Activated CD8-positive, alpha-beta memory T cell treated with anti-CD3 and anti-CD28 coated beads, Interleukin-2, amount 10 ng/mL, durations not matched to agents 7 days and 5 days (primary cell): Measurements from ENCODE around the gene KRT6A. TPM values are rescaled to one million over a fixed set of nuclear protein-coding genes. Genes with fewer than 3 reads are reported as not detected.

Experiments used
- ATAC-seq: fragments of 150-1000 bp; cut with Tn5 transposase; one replicate; pipeline ENCODE4 v1.10.0; 2021; ENCODE audit warnings: moderate library complexity
- CTCF ChIA-PET: fragments of 350-600 bp; sonication (Branson Sonifier 250); formaldehyde crosslinking; loops from one replicate; lab custom pipeline; 2021; ENCODE audit warnings: antibody characterized with exemption; lab: Charles Lee
- DNase-seq: peaks from one replicate; pipeline ENCODE4 v3.0.0-alpha.2; 2020
- H3K27ac Mint-ChIP-seq: one replicate; pipeline ENCODE4 v1.8.0; 2021; ENCODE audit warnings: mild to moderate bottlenecking, mixed read lengths
- H3K27me3 Mint-ChIP-seq: one replicate; pipeline ENCODE4 v1.8.0; 2021; ENCODE audit warnings: mixed read lengths
- H3K36me3 Mint-ChIP-seq: one replicate; pipeline ENCODE4 v1.8.0; 2021; ENCODE audit warnings: mild to moderate bottlenecking, mixed read lengths
- H3K4me1 Mint-ChIP-seq: one replicate; pipeline ENCODE4 v1.8.0; 2021; ENCODE audit warnings: mixed read lengths
- H3K4me3 Mint-ChIP-seq: one replicate; pipeline ENCODE4 v1.8.0; 2021; ENCODE audit warnings: mild to moderate bottlenecking, moderate library complexity, mixed read lengths
- H3K9me3 Mint-ChIP-seq: one replicate; pipeline ENCODE4 v1.8.0; 2022; ENCODE audit warnings: low read depth, mixed read lengths
- total RNA-seq, 2 experiments: library from RNA; stranded (reverse); gene quantifications; one replicate each; pipeline ENCODE4 v1.2.3, GENCODE V29; 2021

KRT6A gene
- total RNA-seq, 2 experiments from 2014 or later: not detected

DNA sequence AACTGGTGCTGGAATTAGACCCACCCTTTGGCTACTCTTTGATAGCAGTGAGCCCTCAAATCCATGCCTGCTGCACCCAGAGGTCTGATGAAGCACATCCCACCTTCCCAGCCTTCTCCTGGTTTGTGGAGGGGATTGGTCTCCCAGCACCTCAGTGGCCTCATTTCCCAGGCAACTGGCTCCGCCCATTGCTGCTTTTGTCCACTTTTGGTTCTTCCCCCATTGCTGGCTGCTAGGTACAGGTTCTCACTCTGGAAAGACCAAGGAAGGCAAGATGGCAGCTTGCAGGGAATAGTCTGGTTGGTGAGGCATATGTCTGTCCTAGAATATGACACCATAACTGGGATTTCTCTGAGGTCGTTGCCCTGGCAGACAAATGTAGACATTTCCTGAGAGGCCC is 37.3 kb upstream of the KRT6A start:
- Mint-ChIP-seq H3K27me3 (no peaks in the 10 kb centered on the region), H3K36me3 (no peaks in the 10 kb centered on the region), H3K4me1 (peaks cover 9% of the 10 kb centered on the region), H3K27ac (no peak overlapping the region), H3K9me3 (no peaks in the 10 kb centered on the region), H3K4me3 (no peak overlapping the region)
- DNase-seq: no peak
- CTCF ChIA-PET: no interaction called here
- no peak for ATAC-seq

- CTCF ChIA-PET: no interaction called here
- Mint-ChIP-seq H3K27me3 (no peaks in the 10 kb centered on the region), H3K4me3 (no peak overlapping the region), H3K4me1 (peaks cover 9% of the 10 kb centered on the region), H3K36me3 (no peaks in the 10 kb centered on the region), H3K9me3 (no peaks in the 10 kb centered on the region), H3K27ac (no peak overlapping the region)
- no peak for ATAC-seq
- no peak for DNase-seq
These were observed 36.8 kb upstream of the KRT6A start for GRCh38 chr12:52529846-52530245.

DNA sequence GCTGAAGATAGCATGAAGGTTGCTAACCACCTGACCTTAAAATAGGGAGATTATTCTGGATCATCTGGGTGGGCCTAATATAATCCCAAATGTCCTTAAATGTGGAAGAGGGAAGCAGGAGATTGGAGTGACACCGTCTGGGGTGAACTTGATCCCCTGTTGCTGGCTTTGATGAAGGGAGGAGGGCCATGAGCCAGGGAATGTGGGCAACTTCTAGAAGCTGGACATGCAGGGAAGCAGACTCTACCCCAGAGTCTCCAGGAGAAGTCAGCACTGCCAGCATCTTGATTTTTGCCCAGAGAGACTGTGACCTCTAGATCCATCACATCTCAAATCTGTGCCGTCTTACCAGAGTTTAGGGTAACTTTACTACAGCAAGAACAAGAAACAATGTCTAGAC is 36.4 kb upstream of the KRT6A start:
- DNase-seq: no peak
- no peaks in the 10 kb centered on the region for H3K9me3 Mint-ChIP-seq
- no peak overlapping the region for H3K4me3 Mint-ChIP-seq
- H3K27me3 Mint-ChIP-seq: no peaks in the 10 kb centered on the region
- CTCF ChIA-PET: interaction anchor here (0.8 kb wide), 1 partner anchor 351 kb away, joined by 3 read pairs; no protein-coding TSS in a partner anchor
- H3K27ac Mint-ChIP-seq: no peak overlapping the region
- ATAC-seq: no peak
- H3K36me3 Mint-ChIP-seq: no peaks in the 10 kb centered on the region
- peaks cover 9% of the 10 kb centered on the region for H3K4me1 Mint-ChIP-seq

DNA sequence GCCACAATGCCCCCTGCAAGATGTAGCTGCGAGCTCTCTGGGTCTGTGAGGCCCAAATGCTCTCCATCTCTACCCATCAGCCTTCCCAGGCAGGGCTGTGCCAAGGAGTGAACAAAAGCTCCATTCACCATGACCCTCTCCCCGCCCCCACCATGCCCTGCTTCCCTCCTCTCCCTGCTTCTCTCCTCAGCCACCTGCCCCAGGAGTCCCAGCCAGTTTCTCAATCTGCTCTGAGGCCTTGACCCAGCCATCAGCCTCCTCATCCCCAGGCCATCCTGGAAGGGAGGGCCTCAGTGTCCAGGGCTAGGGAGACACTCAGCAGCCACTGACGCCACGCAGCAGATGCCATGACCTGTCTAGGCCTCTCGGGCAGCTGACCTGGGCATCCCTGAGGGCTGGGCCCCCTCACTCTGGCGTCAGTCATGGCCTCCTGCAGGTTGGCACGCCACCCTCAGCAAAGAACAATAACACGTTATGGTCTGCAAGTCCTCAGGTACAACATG is 35.6 kb upstream of the KRT6A start:
- Mint-ChIP-seq H3K27ac (no peak overlapping the region), H3K27me3 (no peaks in the 10 kb centered on the region), H3K9me3 (no peaks in the 10 kb centered on the region), H3K4me3 (no peak overlapping the region), H3K36me3 (no peaks in the 10 kb centered on the region), H3K4me1 (peaks cover 9% of the 10 kb centered on the region)
- CTCF ChIA-PET: interaction anchor here (0.8 kb wide), 1 partner anchor 352 kb away, joined by 3 read pairs; no protein-coding TSS in a partner anchor
- no peak for ATAC-seq
- no peak for DNase-seq

DNA sequence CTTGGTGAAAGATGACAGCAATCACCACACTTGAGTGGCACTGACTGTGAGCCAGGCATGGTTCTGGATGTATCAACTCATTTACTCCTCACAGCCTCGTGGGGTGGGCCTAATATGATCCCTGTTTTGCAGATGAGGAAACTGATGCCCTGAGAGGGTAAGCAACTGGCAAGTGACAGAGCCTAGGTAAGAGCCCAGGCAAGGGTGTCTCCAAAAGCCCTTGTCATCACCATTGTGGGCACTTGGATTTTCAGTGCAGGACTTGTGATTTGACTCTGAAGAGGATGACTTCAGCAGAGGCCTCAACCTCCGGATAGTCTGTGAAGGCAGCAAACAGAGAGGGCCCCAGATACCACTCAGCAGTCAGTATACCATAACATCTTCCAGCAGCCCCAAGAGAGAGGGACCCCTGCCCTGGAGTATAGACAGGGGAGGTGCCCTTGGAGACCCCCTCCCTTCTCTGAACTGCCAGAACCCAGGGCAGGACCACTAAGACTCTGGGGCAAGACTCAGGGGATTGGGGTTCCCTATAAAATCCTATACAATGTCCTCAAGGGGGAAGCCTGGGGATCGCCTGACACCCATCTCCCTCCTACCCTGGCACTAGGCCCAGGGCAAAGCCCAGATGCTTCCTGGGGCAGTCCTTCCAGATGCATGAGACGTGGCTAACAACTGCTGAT is 34.2 kb upstream of the KRT6A start:
- DNase-seq (peak; percentile 38), ATAC-seq (no peak)
- Mint-ChIP-seq H3K36me3 (no peaks in the 10 kb centered on the region), H3K4me3 (no peak overlapping the region), H3K27me3 (peaks cover 6% of the 10 kb centered on the region), H3K27ac (no peak overlapping the region), H3K9me3 (no peaks in the 10 kb centered on the region), H3K4me1 (peaks cover 9% of the 10 kb centered on the region)
- CTCF ChIA-PET: no interaction called here

GRCh38 chr12:52526511-52526951 is 33.5 kb upstream of the KRT6A start:
- Mint-ChIP-seq H3K27ac (no peak overlapping the region), H3K4me3 (no peak overlapping the region), H3K36me3 (no peaks in the 10 kb centered on the region), H3K27me3 (peaks cover 7% of the 10 kb centered on the region), H3K4me1 (peaks cover 9% of the 10 kb centered on the region), H3K9me3 (no peaks in the 10 kb centered on the region)
- CTCF ChIA-PET: no interaction called here
- peak; percentile 63 for ATAC-seq
- DNase-seq: peak; percentile 40

GRCh38 chr12:52525661-52526499 is 32.8 kb upstream of the KRT6A start:
- Mint-ChIP-seq H3K9me3 (no peaks in the 10 kb centered on the region), H3K36me3 (no peaks in the 10 kb centered on the region), H3K4me1 (peaks cover 9% of the 10 kb centered on the region), H3K27ac (no peak overlapping the region), H3K4me3 (no peak overlapping the region), H3K27me3 (peaks cover 7% of the 10 kb centered on the region)
- CTCF ChIA-PET: no interaction called here
- peak; percentile 29 for DNase-seq
- ATAC-seq: no peak

DNA sequence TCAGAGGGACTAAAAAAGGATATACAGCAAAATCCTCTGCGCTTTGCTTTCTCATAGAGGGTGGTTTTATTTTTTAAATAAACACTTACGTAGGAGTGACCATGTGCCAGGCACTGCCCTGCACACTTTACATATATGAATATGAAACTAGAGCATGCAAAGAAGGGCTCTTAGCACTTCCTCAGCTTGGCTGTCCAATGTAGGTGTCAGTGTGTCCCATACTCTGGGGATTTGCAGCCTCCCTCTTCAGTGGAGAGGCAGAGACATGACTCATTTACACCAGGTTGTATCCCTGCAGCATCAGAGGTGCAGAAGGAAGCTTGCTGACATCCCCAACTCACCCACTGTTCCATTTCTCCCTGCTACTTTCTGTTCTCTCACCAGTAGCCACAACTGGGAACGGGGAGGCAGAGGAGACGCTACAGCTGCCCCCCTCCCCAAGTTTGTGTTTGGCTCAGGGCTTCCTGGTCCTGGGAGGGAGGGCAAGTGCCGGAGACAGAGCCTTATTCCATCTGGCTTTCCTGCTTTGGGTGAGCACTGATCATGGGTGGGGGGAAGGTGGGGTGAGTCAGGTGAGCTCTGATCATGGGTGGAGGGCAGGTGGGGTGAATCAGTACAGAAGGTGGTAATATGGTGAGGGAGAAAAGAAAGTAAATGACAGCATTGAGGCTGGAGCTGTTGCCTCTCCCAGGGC is 32.0 kb upstream of the KRT6A start:
- no peaks in the 10 kb centered on the region for H3K9me3 Mint-ChIP-seq
- DNase-seq (peak; percentile 19), ATAC-seq (no peak)
- CTCF ChIA-PET: no interaction called here
- H3K36me3 Mint-ChIP-seq: no peaks in the 10 kb centered on the region
- H3K4me1 Mint-ChIP-seq: peaks cover 9% of the 10 kb centered on the region
- no peak overlapping the region for H3K27ac Mint-ChIP-seq
- no peak overlapping the region for H3K4me3 Mint-ChIP-seq
- H3K27me3 Mint-ChIP-seq: peaks cover 7% of the 10 kb centered on the region

GRCh38 chr12:52524241-52524897 is 31.3 kb upstream of the KRT6A start:
- CTCF ChIA-PET: no interaction called here
- no peaks in the 10 kb centered on the region for H3K36me3 Mint-ChIP-seq
- ATAC-seq: no peak
- H3K27ac Mint-ChIP-seq: no peak overlapping the region
- no peaks in the 10 kb centered on the region for H3K9me3 Mint-ChIP-seq
- H3K4me1 Mint-ChIP-seq: peaks cover 9% of the 10 kb centered on the region
- peak; percentile 29 for DNase-seq
- peaks cover 7% of the 10 kb centered on the region for H3K27me3 Mint-ChIP-seq
- no peak overlapping the region for H3K4me3 Mint-ChIP-seq

DNA sequence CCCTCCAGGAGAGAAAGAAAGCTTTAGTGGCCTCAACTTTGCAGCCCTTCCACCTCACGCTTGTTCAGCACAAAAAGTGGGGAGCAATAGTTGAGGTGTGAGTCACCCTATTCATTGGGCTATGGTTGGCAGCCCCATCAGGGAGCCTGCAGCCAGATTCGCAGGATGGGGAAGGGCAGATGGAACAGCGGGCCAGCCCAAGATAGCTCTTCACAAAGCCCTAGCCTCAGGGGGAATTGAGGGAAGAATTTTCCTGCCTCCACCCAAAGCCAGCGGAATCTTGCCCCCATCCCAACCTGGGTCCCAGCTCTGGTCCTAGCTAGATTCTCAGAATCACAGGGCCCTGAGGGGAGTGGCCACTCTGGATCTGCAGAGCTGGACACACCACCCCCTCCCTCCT is 30.8 kb upstream of the KRT6A start:
- peaks cover 8% of the 10 kb centered on the region for H3K27me3 Mint-ChIP-seq
- CTCF ChIA-PET: no interaction called here
- ATAC-seq: no peak
- peak; percentile 15 for DNase-seq
- no peak overlapping the region for H3K27ac Mint-ChIP-seq
- no peak overlapping the region for H3K4me3 Mint-ChIP-seq
- H3K36me3 Mint-ChIP-seq: no peaks in the 10 kb centered on the region
- H3K4me1 Mint-ChIP-seq: peaks cover 9% of the 10 kb centered on the region
- H3K9me3 Mint-ChIP-seq: no peaks in the 10 kb centered on the region

- H3K9me3 Mint-ChIP-seq: no peaks in the 10 kb centered on the region
- CTCF ChIA-PET: no interaction called here
- DNase-seq (peak; percentile 36), ATAC-seq (no peak)
- peaks cover 13% of the 10 kb centered on the region for H3K27me3 Mint-ChIP-seq
- H3K27ac Mint-ChIP-seq: no peak overlapping the region
- no peak overlapping the region for H3K4me3 Mint-ChIP-seq
- peaks cover 9% of the 10 kb centered on the region for H3K4me1 Mint-ChIP-seq
- H3K36me3 Mint-ChIP-seq: no peaks in the 10 kb centered on the region
These were observed 29.4 kb upstream of the KRT6A start for GRCh38 chr12:52522346-52523011.

GRCh38 chr12:52521568-52522266 is 28.7 kb upstream of the KRT6A start:
- Mint-ChIP-seq H3K27ac (no peak overlapping the region), H3K36me3 (no peaks in the 10 kb centered on the region), H3K27me3 (peaks cover 13% of the 10 kb centered on the region), H3K9me3 (no peaks in the 10 kb centered on the region), H3K4me3 (no peak overlapping the region), H3K4me1 (peaks cover 4% of the 10 kb centered on the region)
- DNase-seq (peak; percentile 30), ATAC-seq (no peak)
- CTCF ChIA-PET: no interaction called here
